A549 (cell line): ENCODE data around the gene FBLN1.

ENCODE experiments used
- CTCF ChIP-seq: fragments of >200 bp; sonication (Bioruptor Twin); formaldehyde crosslinking; IDR thresholded peaks from 3 replicates; pipeline ENCODE4 v1.5.1; 2016
- MYC ChIP-seq: IDR thresholded peaks from 2 replicates; pipeline ENCODE4 v1.6.1; 2012; ENCODE audit warnings: mild to moderate bottlenecking, inconsistent platforms, low read length, improper control_type of control experiment, borderline replicate concordance
- NR3C1 ChIP-seq: fragments of >200 bp; sonication (Bioruptor Twin); formaldehyde crosslinking; IDR thresholded peaks from 3 replicates; pipeline ENCODE4 v1.6.1; 2017
- POLR2AphosphoS2 ChIP-seq: conservative IDR thresholded peaks from 2 replicates; pipeline ENCODE4 v1.6.1; 2012; ENCODE audit warnings: low read length, improper control_type of control experiment, inconsistent platforms

- TF ChIP-seq MYC (no peak), NR3C1 (no peak), CTCF (no peak), POLR2AphosphoS2 (no peak)
These were observed 145.0 kb downstream of the FBLN1 start for GRCh38 chr22:45647532-45648225.
